ENCODE measurements around the gene POC1A.

POC1A gene

GRCh38 chr3:52083556-52084087 lies 70.6 kb downstream of the POC1A start:
- DNase-seq: no peak

DNA sequence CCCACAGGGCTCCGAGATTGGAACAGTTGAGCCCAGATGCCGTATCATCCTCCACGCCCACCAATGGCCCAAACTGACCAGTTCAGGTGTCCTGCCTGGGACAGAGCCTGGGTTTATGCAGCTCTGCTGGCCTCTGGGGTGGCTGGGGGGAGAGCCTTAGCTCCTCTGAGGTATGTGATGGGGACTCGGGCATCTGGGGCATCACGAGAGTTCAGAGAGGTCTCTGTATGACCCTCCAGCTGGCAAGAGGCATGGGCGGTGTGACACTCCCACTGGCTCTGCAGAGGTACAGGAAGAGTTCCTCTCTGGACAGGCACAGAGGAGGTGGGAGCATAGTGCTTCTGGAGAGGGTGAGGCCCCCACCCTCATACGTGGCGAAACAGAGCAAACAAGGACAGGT lies 71.3 kb downstream of the POC1A start:
- no peak for DNase-seq

DNA sequence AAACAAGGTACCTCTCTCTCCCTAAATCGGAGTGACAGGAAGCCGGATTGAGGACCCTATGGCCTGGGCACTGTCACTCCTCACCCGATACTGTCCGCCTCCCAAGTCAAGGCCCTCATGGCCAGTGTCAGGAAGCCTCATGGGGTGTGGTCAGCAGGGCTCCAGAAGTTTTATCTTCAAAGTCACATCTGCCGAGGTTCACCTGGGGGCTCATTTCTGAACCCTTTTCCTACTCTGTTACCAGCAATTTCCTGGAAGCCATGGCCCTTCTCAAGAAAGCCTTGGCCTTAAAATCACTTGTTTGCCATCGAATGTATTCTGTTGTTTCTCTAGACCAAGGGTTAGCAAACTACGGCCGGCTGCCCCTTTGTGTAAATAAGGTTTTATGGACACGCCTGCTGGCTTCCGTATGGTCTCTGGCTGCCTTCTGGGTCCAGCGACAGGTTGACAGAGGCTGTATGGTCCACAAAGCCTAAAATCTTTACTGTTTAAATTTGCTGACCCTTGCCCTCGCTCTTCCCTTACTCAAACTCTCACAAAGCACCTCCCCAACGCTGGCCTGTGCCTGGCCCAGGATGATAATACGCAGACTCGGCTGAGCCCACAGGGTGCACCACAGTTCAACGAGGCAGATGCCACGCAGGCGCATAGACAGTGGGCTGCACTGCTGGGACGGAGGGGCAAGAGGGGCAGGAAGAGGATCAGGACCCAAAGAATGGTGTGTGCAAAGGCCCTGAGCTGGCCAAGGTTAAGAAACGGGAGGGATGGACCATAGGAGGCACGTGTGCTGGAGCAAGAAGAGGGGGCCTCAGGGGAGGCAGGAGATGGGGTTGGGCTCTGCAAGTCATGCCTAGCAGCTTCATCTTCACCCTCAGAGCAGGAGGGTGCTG lies 73.1 kb downstream of the POC1A start:
- no peak for DNase-seq

- DNase-seq: no peak
Measured at GRCh38 chr3:52079958-52080357, 74.3 kb downstream of the POC1A start.

DNA sequence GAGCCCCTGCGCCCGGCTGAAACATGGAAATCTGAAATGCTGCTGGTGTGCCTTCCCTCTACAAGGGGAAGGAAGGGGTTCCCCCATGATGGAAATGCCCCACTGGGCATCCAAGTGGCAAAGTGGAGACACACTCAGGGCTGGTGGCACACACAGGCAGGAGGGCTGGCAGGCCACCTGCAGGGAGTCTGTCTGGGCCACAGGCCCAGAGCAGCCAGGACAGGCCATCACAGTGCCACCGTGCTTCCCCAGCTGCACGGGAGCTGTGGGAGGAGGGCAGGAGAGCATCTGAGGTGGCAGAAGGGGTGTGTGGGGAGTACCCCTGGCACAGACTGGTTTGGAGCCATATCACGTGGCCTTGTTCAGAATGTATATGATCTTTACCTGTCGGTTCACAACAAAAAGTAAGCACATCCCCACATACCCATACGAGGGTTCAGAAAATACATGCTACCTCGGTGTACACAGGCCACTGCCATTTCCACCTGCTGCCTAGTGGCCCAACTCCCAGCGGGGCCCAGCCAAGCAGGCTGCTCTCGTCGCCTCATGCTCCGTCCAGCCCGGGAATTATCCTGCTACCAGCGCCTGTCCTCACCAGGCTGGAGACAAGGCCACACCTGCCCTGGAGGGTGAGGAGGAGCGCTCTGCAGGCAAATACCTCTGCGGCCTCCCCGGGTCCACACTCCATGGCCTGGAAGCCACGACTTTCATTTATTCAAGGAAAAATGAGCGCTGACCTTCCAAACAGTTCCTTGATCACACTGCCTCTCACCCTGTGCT lies 75.3 kb downstream of the POC1A start:
- no peak for DNase-seq

GRCh38 chr3:52077925-52078324 lies 76.3 kb downstream of the POC1A start:
- DNase-seq: no peak

- no peak for DNase-seq
Measured at GRCh38 chr3:52076896-52077780, 77.1 kb downstream of the POC1A start.

DNA sequence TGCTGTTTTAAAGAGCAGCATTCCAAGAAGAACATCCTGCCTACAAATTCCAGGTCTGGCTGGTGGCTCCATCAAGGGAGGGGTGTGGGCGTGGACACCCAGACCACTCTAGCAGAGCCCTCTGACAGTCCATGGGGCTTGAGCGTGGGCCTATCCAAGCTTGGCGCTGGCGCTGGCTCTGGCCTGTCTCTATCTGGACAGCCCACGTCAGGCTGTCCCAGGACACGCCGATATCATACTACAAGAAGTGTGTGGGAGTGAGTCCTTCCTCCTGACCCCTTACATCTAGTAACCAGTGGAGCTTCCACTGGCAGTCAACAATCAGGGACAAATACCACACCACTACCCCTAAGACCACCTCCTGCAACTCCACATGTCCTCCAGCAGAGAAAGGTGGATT lies 80.7 kb downstream of the POC1A start:
- no peak for DNase-seq

DNA sequence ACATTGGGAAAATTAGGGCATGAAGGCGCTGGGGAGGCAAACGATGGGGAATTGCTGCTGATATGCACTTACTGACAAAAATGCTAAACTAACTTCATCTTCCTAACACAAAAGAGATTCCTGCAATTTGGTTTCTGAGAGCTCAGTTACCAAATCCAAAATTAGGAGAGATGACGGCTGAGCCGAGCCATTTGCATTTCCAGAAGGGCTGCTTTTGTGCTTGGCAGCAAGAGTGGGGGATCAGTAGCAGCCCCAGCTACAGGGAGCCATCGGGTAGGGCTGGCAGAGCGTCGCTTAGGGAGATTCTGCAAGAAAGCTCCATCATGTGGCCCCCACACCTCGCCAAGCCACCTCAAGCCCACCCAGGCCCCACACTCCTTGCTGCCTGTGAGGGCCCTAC lies 81.8 kb downstream of the POC1A start:
- no peak for DNase-seq

GRCh38 chr3:52072020-52072419 lies 82.2 kb downstream of the POC1A start:
- DNase-seq: no peak

DNA sequence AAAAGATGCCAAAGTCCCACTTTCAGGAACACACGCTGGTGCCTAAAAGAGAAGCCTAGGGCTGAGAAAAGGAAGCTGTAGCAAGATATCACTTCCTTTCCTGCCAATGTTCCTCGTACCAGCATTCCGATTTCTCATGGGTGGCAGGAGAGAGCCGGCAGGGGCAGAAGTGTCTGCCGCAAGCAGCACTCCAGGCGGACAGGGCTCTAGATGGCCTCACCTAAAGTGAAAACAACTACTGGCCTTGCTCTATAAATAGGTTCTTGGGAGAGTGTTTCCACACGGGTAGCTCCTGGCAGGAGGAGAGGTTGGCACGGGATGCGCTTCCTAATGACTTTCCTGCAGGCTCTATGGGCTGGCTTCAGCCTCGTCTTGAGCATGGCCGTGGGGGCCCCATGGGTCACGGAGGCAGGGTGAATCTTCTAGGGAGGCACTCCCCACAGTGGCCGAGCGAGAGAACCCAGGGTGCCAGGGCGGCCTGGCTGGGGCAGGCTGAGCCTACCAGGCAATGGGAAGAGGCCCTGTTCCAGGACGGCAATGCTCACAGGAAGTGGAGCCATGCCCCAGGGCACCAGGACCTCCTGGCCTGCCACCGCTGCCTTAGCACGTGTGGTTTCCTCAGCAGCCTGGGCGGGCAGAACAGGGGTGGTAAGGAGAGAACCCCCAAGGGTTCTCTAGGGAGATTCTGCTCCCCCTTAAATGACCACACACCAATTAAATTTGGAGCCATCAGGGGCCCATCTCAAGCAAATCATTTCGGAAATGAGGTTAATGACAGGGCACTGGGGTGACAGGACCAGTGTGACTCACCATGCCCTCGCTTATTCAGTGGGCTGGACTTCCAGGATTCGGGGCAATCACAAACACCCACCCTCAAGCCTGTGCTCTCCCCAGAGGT lies 83.2 kb downstream of the POC1A start:
- no peak for DNase-seq

DNA sequence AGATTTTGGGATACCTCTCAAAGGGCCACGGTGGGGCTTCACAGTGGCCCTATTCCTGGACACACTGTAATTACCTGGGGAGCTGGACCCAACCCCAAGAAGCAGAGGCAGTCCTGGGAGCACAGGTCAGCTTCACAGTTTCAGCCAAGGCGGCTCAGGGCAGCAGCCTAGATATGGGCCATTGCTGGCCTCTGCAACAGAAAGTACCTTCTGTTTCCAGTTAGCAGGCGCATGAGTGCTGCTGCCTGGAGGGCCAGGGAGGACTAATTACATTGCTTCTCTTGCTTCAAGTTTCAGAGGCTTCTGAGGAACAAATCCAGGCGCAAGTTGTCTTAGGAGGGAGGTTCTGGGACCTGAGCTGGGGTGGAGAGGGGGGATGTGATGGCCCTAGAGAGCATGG lies 84.4 kb downstream of the POC1A start:
- DNase-seq: no peak

- DNase-seq: no peak
Measured at GRCh38 chr3:52069135-52069534, 85.1 kb downstream of the POC1A start.

GRCh38 chr3:52068730-52069129 lies 85.5 kb downstream of the POC1A start:
- no peak for DNase-seq

GRCh38 chr3:52068055-52068571 lies 86.1 kb downstream of the POC1A start:
- DNase-seq: no peak

DNA sequence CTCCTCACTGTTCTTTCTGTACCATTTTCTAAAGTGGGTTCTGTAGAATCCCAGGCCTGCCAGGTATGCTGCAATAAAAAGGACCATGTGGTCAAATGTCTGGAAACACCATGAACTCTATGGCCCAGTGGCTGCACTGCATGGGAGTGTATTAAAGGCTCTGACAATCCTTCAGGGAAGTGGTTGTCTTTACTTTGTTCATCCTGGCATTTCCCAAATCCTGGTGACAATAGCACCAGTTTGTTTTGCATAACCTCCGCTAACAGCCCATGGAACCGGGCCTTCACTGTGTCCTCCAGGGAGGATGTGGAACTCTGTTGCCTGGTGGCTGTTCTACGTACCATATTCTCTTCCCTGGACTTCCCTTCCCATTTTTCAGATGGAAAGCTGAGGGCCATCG lies 86.7 kb downstream of the POC1A start:
- no peak for DNase-seq

- no peak for DNase-seq
Measured at GRCh38 chr3:52067046-52067445, 87.2 kb downstream of the POC1A start.

DNA sequence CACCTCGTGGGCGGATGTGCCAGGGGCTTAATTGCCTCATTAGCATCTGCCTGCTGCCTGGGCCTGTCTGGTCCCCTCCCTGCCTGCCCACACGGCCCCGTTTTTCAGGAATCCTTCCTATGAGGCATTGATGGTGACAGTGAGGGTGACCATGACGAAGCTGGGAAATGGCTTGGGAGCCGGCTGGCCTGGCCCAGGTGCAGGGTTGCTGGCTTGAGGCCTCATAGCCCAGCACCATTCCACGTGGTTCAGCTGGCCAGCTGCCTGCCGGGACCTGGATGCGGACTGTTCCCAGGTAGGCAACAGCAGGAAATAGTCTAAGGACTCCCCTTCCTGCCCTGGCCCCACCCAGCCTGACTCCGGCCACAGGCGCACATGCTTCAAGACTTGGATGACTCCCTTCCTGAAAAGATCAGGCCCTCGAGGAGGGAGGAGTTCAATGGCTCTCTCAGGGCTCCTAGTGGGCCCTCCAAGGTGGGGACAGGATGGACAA lies 88.9 kb downstream of the POC1A start:
- DNase-seq: no peak

GRCh38 chr3:52064561-52064960 lies 89.7 kb downstream of the POC1A start:
- DNase-seq: no peak

DNA sequence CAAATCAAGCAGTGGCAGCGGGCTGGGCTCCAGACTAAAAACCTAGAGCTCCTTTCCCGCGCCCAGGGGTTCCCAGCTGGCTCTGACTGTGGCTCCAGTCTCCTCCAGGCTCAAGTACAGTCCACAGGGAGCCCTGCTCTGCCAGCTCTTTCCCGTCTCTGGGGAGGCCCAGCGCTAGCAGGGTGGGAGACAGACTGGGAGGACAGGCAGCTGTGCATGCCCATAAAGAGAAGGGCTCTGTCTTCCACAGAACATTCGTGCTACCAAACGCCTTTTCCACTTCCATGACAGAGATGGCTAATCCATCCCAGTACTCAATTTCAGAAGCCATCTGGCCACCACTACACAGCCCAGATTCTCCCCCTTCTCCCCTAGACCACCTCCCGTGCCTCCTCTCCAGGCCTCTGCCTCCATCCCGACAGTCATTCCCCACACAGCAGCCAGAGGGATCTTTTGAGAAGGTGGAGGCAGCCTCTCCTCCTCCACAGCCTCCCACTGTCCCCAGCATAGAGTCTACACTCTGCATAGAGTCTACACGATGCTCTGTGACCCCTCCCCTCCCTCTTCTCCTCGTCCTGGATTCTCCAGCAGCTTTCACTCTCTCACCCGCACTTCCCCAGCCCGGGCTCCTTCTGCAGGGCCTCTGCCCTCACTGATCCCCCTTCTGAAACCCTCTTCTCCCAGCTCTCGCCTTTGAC lies 91.0 kb downstream of the POC1A start:
- DNase-seq: no peak

DNA sequence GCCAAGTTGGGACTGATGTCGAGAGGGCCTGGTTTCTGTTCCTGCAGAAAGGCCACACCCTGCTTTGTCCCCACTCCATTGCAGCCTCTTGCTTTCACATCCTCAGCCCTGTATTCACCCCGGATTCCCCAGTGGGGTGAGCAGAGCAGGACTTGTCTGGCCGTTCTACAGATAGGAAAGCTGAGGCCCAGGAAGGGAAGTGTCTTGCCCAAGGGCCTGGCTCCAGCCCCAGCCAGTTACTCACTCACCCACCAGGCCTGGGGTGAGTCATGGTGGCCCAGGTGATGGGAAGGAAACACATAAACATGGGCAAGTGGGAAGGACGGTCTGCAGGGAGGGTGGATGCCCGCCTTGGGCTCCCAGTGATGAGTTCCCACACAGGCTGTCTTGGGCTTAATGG lies 91.7 kb downstream of the POC1A start:
- DNase-seq: no peak
